HL-60 (cell line): Measurements from ENCODE around the gene SNAPC4.

Experiments
- DNase-seq, 2 experiments: peaks; one replicate each; pipeline ENCODE4 v3.0.0-alpha.2; 2010 to 2020; ENCODE audit warnings: low read depth in 1 of 2, low spot score in 1 of 2
- H3K27ac ChIP-seq: fragments of 250-450 bp; sonication (Bioruptor Pico); replicated peaks from 2 replicates; pipeline ENCODE4 v1.5.1; 2020; ENCODE audit warnings: mild to moderate bottlenecking, moderate library complexity
- H3K27me3 ChIP-seq: fragments of 250-450 bp; sonication (Bioruptor Pico); 2 replicates; pipeline ENCODE4 v1.5.1; 2021; ENCODE audit warnings: mild to moderate bottlenecking, moderate library complexity; ENCODE audit not compliant: insufficient read depth, poor library complexity, severe bottlenecking
- H3K4me3 ChIP-seq: replicated peaks from 2 replicates; pipeline ENCODE4 v1.5.1; 2011; ENCODE audit warnings: mild to moderate bottlenecking, control low read depth, low read length; ENCODE audit not compliant: insufficient read depth
- GABPA ChIP-seq: IDR thresholded peaks from 2 replicates; pipeline ENCODE4 v1.6.1; 2012; ENCODE audit warnings: low read depth
- POLR2AphosphoS5 ChIP-seq: IDR thresholded peaks from 2 replicates; pipeline ENCODE4 v1.6.1; 2012; ENCODE audit warnings: low read depth
- SPI1 ChIP-seq: IDR thresholded peaks from 2 replicates; pipeline ENCODE4 v1.6.1; 2012; ENCODE audit warnings: low read depth, mild to moderate bottlenecking, borderline replicate concordance
- TF ChIP-seq, protein P1 (sequence below): IDR thresholded peaks from 2 replicates; pipeline ENCODE4 v1.6.1; 2012; ENCODE audit warnings: low read depth; ENCODE audit not compliant: insufficient replicate concordance
- TF ChIP-seq, protein P2 (sequence below): IDR thresholded peaks from one replicate; pipeline ENCODE4 v1.5.1; 2011; ENCODE audit warnings: low read length, control low read depth, inconsistent platforms; ENCODE audit not compliant: insufficient read depth

Gene SNAPC4

DNA sequence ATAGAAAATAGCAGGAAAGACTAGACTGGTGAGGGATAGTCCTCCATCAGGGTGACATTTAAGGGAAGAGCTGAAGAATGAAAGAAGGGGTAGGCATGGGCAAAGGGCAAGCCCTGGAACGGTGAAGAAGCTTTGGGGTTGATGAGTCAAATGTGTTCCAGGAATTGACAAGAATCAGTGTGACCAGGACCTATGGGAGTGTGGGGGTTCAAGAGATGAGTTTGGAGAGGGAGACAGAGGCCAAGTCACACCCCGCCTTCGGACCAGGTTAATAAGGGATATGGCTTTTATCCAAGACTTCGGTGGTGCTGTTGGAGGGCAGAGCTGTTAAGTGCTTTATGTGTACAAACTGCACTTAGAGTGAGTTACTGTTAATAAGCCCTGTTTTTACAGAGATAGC, 11.4 kb upstream of the SNAPC4 start:
- H3K27ac ChIP-seq = peak overlapping the region; percentile 84
- TF ChIP-seq, protein P1, sequence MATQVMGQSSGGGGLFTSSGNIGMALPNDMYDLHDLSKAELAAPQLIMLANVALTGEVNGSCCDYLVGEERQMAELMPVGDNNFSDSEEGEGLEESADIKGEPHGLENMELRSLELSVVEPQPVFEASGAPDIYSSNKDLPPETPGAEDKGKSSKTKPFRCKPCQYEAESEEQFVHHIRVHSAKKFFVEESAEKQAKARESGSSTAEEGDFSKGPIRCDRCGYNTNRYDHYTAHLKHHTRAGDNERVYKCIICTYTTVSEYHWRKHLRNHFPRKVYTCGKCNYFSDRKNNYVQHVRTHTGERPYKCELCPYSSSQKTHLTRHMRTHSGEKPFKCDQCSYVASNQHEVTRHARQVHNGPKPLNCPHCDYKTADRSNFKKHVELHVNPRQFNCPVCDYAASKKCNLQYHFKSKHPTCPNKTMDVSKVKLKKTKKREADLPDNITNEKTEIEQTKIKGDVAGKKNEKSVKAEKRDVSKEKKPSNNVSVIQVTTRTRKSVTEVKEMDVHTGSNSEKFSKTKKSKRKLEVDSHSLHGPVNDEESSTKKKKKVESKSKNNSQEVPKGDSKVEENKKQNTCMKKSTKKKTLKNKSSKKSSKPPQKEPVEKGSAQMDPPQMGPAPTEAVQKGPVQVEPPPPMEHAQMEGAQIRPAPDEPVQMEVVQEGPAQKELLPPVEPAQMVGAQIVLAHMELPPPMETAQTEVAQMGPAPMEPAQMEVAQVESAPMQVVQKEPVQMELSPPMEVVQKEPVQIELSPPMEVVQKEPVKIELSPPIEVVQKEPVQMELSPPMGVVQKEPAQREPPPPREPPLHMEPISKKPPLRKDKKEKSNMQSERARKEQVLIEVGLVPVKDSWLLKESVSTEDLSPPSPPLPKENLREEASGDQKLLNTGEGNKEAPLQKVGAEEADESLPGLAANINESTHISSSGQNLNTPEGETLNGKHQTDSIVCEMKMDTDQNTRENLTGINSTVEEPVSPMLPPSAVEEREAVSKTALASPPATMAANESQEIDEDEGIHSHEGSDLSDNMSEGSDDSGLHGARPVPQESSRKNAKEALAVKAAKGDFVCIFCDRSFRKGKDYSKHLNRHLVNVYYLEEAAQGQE = no peak
- TF ChIP-seq SPI1 = no peak
- TF ChIP-seq POLR2AphosphoS5 = no peak
- H3K27me3 ChIP-seq = no peaks in the 10 kb centered on the region
- peak overlapping the region; percentile 85 for H3K4me3 ChIP-seq
- no peak for DNase-seq

DNA sequence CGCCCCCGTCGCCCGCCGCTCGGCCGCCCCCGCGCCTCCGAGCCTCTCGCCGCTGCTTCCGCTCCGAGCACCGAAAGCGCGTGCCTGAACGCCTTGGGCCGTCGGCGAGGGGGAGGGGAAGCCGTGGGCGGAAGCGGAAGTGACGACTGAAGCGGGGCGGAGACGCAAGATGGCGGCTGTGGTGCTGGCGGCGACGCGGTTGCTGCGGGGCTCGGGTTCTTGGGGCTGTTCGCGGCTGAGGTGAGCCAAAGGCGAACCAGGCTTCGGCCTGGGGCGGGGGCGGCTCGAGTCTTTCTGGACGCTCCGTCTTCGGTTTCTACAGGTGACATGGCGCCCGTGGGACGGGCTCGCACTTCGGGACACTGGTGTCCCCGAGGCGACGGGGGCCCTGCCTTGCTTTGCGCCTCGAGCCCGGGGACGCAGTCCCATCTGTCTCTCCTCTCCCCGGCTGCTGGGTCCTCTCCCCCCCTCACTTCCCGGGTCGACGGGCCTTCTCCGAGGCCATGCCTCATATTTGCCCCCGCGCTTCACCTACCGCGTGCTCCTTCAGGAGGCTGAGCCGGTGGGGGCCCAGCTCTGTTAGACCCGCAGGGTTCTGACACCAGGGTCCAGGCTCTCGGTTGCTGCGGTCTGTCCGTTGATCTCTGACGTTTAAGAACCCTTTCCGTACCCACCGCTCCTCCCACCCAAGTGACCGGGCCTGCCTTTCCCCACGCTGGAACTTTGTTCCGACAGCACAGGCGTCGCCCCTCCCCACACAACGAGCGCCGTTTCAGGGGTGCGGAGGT, 10.7 kb upstream of the SNAPC4 start, which contains the start of the genes ENTR1 and PMPCA:
ENTR1 (minus strand) TSS at position 115 of the 788 bp plus-strand sequence. CDS start 217 bp downstream, outside the sequence.
PMPCA (plus strand) TSS at position 159 of the 788 bp plus-strand sequence; CDS start at position 170, 11 bp downstream.
- TF ChIP-seq POLR2AphosphoS5 = peak; percentile 89
- peak; percentile 89 for TF ChIP-seq GABPA
- TF ChIP-seq, protein P1 = no peak
- peak; percentile 68; the same call in 1 of the 2 replicates for TF ChIP-seq SPI1
- DNase-seq = peak; percentile 89 to 92
- H3K27ac ChIP-seq = peak within 1 kb of the TSS; percentile 84
- peak within 1 kb of the TSS; percentile 85 for H3K4me3 ChIP-seq
- no peaks in the 10 kb centered on the region for H3K27me3 ChIP-seq

DNA sequence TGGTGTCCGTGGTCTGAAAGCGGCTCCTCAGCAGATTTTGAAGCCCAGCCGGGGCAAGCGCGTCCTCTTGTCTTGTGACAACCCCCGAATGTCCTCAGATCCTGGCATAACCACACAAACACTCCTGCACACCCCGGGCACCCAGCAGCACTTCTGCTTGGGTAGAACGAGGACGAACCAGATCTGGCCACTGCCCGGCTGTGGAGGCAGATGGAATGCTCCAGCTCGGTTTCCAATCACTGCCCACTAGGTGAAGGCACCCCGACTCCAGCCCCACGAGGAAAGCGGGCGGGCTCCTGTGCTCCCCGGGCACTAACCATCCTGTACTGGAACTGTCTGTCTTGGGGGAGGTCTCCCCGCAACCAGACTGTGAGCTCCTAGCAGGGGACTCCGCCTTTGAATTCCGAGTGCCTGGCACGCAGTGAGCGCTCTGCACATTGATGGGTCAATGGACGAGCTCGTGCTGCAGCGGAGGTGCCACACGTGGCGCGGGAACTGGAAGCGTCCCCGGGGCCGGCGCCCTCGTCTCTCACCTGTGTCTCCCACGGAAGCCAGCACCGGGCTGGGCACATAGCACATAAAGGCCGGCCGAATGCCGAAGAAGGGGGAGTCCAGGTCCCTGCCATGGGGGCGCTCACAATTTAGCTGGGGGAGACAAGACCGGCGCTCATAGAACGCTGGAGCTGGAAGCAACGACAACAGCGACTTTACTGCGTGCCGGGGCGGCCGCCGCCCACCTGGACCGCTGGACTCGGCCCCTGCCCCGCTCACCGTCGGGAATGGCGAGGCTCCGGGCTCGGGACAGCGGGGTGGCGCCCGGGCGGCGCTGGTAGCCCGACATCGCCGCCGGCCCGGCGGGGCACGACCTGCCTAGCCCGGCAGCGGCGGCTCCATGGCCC, 9.8 kb upstream of the SNAPC4 start:
- no peak for TF ChIP-seq SPI1
- TF ChIP-seq, protein P2, sequence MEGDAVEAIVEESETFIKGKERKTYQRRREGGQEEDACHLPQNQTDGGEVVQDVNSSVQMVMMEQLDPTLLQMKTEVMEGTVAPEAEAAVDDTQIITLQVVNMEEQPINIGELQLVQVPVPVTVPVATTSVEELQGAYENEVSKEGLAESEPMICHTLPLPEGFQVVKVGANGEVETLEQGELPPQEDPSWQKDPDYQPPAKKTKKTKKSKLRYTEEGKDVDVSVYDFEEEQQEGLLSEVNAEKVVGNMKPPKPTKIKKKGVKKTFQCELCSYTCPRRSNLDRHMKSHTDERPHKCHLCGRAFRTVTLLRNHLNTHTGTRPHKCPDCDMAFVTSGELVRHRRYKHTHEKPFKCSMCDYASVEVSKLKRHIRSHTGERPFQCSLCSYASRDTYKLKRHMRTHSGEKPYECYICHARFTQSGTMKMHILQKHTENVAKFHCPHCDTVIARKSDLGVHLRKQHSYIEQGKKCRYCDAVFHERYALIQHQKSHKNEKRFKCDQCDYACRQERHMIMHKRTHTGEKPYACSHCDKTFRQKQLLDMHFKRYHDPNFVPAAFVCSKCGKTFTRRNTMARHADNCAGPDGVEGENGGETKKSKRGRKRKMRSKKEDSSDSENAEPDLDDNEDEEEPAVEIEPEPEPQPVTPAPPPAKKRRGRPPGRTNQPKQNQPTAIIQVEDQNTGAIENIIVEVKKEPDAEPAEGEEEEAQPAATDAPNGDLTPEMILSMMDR = no peak
- no peak for TF ChIP-seq POLR2AphosphoS5
- no peak for TF ChIP-seq GABPA
- TF ChIP-seq, protein P1 = no peak
- H3K4me3 ChIP-seq = peak overlapping the region; percentile 66
- H3K27ac ChIP-seq = peak overlapping the region; percentile 71
- peak; percentile 37 to 52 for DNase-seq
- no peaks in the 10 kb centered on the region for H3K27me3 ChIP-seq
